SU-DHL-6 (cell line): ENCODE results near the gene HIVEP3.

Experiments used
- CTCF ChIP-seq: fragments of 200-600 bp; sonication (generic); IDR thresholded peaks from one replicate; pipeline ENCODE4 v1.5.1; 2017; ENCODE audit warnings: antibody characterized with exemption, mild to moderate bottlenecking, low read length, moderate library complexity; ENCODE audit not compliant: insufficient read depth, poor library complexity, severe bottlenecking
- EZH2phosphoT487 ChIP-seq: fragments of 200-600 bp; sonication (generic), shearing (Covaris generic); conservative IDR thresholded peaks from 2 replicates; pipeline ENCODE4 v1.6.1; 2018; ENCODE audit warnings: mild to moderate bottlenecking, antibody characterized with exemption, low read length, moderate library complexity, mixed read lengths

DNA sequence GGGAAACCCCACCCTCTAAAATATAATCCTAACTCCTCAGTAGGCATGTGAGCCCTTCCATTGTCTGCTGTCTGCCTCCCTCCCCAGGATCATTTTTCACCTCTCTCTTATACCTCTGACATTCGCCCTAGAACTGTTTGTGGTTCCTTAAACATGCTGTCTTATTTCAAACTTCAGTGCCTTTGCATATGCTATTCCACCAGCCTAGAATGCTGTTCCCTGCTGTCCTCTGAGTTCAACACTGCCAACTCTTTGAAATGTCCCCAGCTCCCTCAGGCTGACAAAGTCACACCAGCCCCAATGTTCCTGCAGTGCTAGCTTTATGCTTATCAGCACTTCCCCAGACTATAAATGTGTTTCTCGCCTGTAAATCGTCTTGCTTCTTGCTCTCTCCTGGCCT, 119.5 kb downstream of the HIVEP3 start:
- TF ChIP-seq CTCF (no peak), EZH2phosphoT487 (no peak)
